SK-N-SH treated with all-trans-retinoic acid at 6 μM for 48 hours (cell line): ENCODE results near the gene TTLL4.

Experiments used
- CSRNP3 ChIP-seq: fragments of 250-450 bp; sonication (Bioruptor Pico); IDR thresholded peaks from 2 replicates; pipeline ENCODE4 v1.5.1; 2021; ENCODE audit warnings: mild to moderate bottlenecking, moderate library complexity
- OSR1 ChIP-seq: fragments of 250-450 bp; sonication (Bioruptor Pico); IDR thresholded peaks from 2 replicates; pipeline ENCODE4 v1.8.0; 2022; ENCODE audit warnings: moderate library complexity, mild to moderate bottlenecking, inconsistent platforms
- POU6F1 ChIP-seq: fragments of 250-450 bp; sonication (Bioruptor Pico); IDR thresholded peaks from 2 replicates; pipeline ENCODE4 v1.8.0; 2021; ENCODE audit warnings: low read depth, mild to moderate bottlenecking, moderate library complexity, borderline replicate concordance
- PPARA ChIP-seq: fragments of 250-450 bp; sonication (Bioruptor Pico); IDR thresholded peaks from 2 replicates; pipeline ENCODE4 v1.5.0; 2020; ENCODE audit warnings: mild to moderate bottlenecking, borderline replicate concordance
- RARB ChIP-seq: fragments of 250-450 bp; sonication (Bioruptor Pico); IDR thresholded peaks from 2 replicates; pipeline ENCODE4 v1.8.0; 2021; ENCODE audit warnings: mild to moderate bottlenecking, moderate library complexity
- SNAI2 ChIP-seq: fragments of 250-450 bp; sonication (Bioruptor Pico); IDR thresholded peaks from 2 replicates; pipeline ENCODE4 v1.5.0; 2020; ENCODE audit warnings: mild to moderate bottlenecking, moderate library complexity
- TOX ChIP-seq: fragments of 250-450 bp; sonication (Bioruptor Pico); IDR thresholded peaks from 2 replicates; pipeline ENCODE4 v1.8.0; 2021; ENCODE audit warnings: mild to moderate bottlenecking, moderate library complexity, borderline replicate concordance
- ZFP30 ChIP-seq: fragments of 450-650 bp; formaldehyde crosslinking; IDR thresholded peaks from 2 replicates; pipeline ENCODE4 v1.5.0; 2022; ENCODE audit warnings: mild to moderate bottlenecking, moderate library complexity
- ZNF565 ChIP-seq: fragments of 450-650 bp; formaldehyde crosslinking; conservative IDR thresholded peaks from 2 replicates; pipeline ENCODE4 v1.5.0; 2020; ENCODE audit warnings: low read depth, mild to moderate bottlenecking, moderate library complexity
- ZNF70 ChIP-seq: fragments of 450-650 bp; formaldehyde crosslinking; IDR thresholded peaks from 2 replicates; pipeline ENCODE4 v1.5.0; 2020; ENCODE audit warnings: mild to moderate bottlenecking, moderate library complexity
- TF ChIP-seq, protein P1 (sequence below): fragments of 250-450 bp; sonication (Bioruptor Pico); IDR thresholded peaks from 2 replicates; pipeline ENCODE4 v1.5.1; 2020; ENCODE audit warnings: low read depth, mild to moderate bottlenecking, moderate library complexity
- TF ChIP-seq, protein P2 (sequence below): fragments of 250-450 bp; sonication (Bioruptor Pico); IDR thresholded peaks from 2 replicates; pipeline ENCODE4 v1.8.0; 2020; ENCODE audit warnings: mild to moderate bottlenecking, moderate library complexity, borderline replicate concordance

- TF ChIP-seq ZFP30 (CRISPR knock-in tag) (no peak), RARB (no peak), PPARA (CRISPR knock-in tag) (no peak), SNAI2 (CRISPR knock-in tag) (no peak), CSRNP3 (CRISPR knock-in tag) (no peak), OSR1 (CRISPR knock-in tag) (no peak), POU6F1 (CRISPR knock-in tag) (no peak), ZNF70 (CRISPR knock-in tag) (no peak), ZNF565 (CRISPR knock-in tag) (no peak), TOX (CRISPR knock-in tag) (no peak)
- TF ChIP-seq, protein P1, sequence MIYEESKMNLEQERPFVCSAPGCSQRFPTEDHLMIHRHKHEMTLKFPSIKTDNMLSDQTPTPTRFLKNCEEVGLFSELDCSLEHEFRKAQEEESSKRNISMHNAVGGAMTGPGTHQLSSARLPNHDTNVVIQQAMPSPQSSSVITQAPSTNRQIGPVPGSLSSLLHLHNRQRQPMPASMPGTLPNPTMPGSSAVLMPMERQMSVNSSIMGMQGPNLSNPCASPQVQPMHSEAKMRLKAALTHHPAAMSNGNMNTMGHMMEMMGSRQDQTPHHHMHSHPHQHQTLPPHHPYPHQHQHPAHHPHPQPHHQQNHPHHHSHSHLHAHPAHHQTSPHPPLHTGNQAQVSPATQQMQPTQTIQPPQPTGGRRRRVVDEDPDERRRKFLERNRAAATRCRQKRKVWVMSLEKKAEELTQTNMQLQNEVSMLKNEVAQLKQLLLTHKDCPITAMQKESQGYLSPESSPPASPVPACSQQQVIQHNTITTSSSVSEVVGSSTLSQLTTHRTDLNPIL = no peak
- TF ChIP-seq, protein P2, sequence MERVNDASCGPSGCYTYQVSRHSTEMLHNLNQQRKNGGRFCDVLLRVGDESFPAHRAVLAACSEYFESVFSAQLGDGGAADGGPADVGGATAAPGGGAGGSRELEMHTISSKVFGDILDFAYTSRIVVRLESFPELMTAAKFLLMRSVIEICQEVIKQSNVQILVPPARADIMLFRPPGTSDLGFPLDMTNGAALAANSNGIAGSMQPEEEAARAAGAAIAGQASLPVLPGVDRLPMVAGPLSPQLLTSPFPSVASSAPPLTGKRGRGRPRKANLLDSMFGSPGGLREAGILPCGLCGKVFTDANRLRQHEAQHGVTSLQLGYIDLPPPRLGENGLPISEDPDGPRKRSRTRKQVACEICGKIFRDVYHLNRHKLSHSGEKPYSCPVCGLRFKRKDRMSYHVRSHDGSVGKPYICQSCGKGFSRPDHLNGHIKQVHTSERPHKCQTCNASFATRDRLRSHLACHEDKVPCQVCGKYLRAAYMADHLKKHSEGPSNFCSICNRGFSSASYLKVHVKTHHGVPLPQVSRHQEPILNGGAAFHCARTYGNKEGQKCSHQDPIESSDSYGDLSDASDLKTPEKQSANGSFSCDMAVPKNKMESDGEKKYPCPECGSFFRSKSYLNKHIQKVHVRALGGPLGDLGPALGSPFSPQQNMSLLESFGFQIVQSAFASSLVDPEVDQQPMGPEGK (CRISPR knock-in tag) = no peak
Observed at GRCh38 chr2:218662377-218662776, 48.3 kb upstream of the TTLL4 start.
